ENCODE data around the gene SDHAF2. TPM values are rescaled to one million over a fixed set of nuclear protein-coding genes. Genes with fewer than 3 reads are reported as not detected.

SDHAF2 gene
- total RNA-seq, 2 experiments from 2014 or later: 51.6 to 54.3 TPM

- no peak overlapping the region for H3K27ac Mint-ChIP-seq
- ATAC-seq (no peak), DNase-seq (no peak)
- CTCF ChIA-PET: interaction anchor here (1.3 to 1.9 kb wide), 3 partner anchors 8 to 30 kb away, joined by 7 read pairs; no protein-coding TSS in a partner anchor
- no peaks in the 10 kb centered on the region for H3K9me3 Mint-ChIP-seq (ENCODE audit: insufficient read depth)
- H3K27me3 Mint-ChIP-seq (ENCODE audit: low read depth): no peaks in the 10 kb centered on the region
- H3K36me3 Mint-ChIP-seq (ENCODE audit: low read depth): no peaks in the 10 kb centered on the region
- H3K4me3 Mint-ChIP-seq: no peak overlapping the region
- H3K4me1 Mint-ChIP-seq (ENCODE audit: low read depth): no peaks in the 10 kb centered on the region
- POLR2A ChIA-PET: no interaction called here
Observed at GRCh38 chr11:61486779-61487178, 56.9 kb downstream of the SDHAF2 start.

DNA sequence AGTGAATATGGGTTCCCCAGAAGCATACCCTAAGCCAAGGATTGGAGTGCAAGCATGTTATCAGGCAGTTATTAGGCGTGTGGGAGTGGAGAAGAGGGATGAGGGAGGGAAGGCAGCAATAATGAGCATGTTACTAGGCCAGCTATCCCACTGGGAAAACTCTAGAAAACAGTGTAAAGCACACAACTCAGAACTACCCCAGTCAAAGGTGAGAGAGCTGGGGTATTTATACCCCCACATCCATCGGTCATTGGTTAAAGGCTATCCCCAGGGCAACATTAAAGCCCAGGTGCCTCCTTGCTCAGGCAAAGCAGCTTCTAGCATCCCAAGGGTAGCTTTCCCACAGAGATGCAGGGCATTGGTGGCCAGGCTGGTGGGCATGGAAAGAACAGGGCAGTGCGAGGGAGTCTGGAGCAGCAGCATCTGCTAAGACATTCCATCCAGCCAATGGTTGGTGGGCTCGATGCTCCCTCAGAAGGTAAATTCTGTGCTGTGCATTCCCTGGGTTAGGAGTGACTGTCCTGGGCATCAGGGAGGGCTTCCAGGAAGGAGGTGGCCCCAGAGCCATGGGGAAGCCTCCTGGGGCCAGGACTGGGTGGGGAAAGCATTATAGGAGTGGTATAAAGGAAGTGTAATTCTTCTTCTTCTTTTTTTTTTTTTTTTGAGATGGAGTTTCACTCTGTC lies 57.6 kb downstream of the SDHAF2 start:
- CTCF ChIA-PET: interaction anchor here (1.3 to 1.9 kb wide), 3 partner anchors 9 to 29 kb away, joined by 7 read pairs; no protein-coding TSS in a partner anchor
- H3K27me3 Mint-ChIP-seq (ENCODE audit: low read depth): no peaks in the 10 kb centered on the region
- no peak overlapping the region for H3K27ac Mint-ChIP-seq
- ATAC-seq (no peak), DNase-seq (no peak)
- H3K4me1 Mint-ChIP-seq (ENCODE audit: low read depth): no peaks in the 10 kb centered on the region
- POLR2A ChIA-PET: no interaction called here
- H3K36me3 Mint-ChIP-seq (ENCODE audit: low read depth): no peaks in the 10 kb centered on the region
- no peak overlapping the region for H3K4me3 Mint-ChIP-seq
- H3K9me3 Mint-ChIP-seq (ENCODE audit: insufficient read depth): no peaks in the 10 kb centered on the region

DNA sequence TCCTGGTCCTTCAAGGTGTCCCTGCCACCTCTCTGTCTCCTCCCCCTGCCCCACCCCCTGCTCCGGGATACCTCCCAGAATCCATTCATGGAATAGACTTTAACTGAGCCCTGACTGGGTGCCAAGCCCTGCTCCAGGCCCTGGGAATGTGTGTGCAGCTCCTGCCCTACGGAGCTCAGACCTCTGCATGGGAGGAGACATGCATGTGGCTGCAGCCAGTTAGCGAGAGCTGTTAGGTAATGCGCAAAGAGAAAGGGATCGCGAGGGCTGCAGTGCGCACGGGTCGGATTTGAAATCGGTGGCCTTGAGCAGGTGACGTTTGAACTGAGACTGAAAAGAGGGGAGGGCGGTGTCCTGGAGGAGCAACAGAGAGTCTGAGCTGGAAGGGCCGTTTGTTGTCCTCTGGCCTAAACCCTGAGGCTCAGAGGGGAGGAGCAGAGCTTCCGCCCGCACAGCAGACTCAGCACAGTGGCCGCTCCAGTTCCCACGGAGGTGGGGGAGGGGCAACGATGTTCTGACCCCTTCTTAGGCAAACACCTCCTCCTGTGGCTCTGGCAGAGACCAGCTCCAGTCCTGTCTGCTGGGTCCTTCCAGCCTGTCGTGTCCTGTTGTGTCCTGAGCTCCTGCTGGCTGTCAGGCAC lies 58.8 kb downstream of the SDHAF2 start:
- Mint-ChIP-seq H3K9me3 (ENCODE audit: insufficient read depth) (no peaks in the 10 kb centered on the region), H3K4me3 (no peak overlapping the region), H3K36me3 (ENCODE audit: low read depth) (no peaks in the 10 kb centered on the region), H3K4me1 (ENCODE audit: low read depth) (no peaks in the 10 kb centered on the region), H3K27me3 (ENCODE audit: low read depth) (no peaks in the 10 kb centered on the region), H3K27ac (no peak overlapping the region)
- POLR2A ChIA-PET: no interaction called here
- ATAC-seq (no peak), DNase-seq (no peak)
- CTCF ChIA-PET: interaction anchor here (0.6 to 1.8 kb wide), 2 partner anchors 9 to 28 kb away, joined by 3 read pairs; no protein-coding TSS in a partner anchor

DNA sequence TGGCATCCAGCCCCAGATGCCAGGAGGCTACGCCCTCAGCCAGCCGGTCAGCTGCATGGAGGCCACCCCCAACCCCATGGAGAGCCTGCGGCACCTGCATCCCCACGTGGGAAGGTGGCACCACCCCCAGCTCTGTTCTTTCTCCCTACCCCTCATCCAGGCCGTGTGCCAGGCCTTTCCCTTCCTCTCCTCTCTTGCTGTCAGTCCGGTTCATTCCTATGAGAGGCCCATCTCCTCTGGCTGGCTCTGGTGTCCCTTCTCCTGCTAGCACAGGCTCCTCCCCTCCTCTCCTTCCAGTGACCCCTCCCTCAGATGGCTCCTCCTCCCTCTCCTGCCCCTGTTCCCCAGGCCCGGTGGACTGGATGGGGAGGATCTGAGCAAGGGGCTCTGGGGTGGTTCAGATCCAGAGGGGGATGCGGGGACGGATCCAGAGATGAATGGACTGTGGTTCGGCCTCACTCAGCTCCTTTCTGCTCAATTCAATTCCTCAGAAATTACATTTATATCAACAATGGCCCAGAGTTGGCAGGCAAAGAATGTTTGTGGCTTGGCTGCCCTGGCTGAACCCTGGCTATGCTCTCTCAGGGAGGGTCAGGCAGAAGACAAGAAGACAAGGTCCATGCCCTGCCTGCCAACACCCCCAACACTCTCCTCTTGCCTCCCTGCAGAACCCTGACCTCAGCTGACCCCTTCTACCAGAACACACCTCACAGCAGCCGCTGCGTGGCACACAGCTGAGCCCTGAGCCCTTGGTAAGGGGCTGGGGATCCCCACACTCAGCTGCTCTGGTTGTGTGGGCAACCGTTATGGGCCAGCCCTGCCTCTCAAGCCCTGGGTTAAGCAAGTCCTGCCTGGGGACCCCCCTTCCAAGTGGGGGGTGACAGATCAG lies 60.2 kb downstream of the SDHAF2 start:
- no peaks in the 10 kb centered on the region for H3K36me3 Mint-ChIP-seq (ENCODE audit: low read depth)
- no peak for DNase-seq
- H3K4me1 Mint-ChIP-seq (ENCODE audit: low read depth): no peaks in the 10 kb centered on the region
- H3K27me3 Mint-ChIP-seq (ENCODE audit: low read depth): no peaks in the 10 kb centered on the region
- POLR2A ChIA-PET: no interaction called here
- no peak overlapping the region for H3K27ac Mint-ChIP-seq
- no peaks in the 10 kb centered on the region for H3K9me3 Mint-ChIP-seq (ENCODE audit: insufficient read depth)
- no peak overlapping the region for H3K4me3 Mint-ChIP-seq
- CTCF ChIA-PET: interaction anchor here (0.9 to 1.8 kb wide), 3 partner anchors 26 to 44 kb away, joined by 3 read pairs; no protein-coding TSS in a partner anchor
- ATAC-seq: no peak

DNA sequence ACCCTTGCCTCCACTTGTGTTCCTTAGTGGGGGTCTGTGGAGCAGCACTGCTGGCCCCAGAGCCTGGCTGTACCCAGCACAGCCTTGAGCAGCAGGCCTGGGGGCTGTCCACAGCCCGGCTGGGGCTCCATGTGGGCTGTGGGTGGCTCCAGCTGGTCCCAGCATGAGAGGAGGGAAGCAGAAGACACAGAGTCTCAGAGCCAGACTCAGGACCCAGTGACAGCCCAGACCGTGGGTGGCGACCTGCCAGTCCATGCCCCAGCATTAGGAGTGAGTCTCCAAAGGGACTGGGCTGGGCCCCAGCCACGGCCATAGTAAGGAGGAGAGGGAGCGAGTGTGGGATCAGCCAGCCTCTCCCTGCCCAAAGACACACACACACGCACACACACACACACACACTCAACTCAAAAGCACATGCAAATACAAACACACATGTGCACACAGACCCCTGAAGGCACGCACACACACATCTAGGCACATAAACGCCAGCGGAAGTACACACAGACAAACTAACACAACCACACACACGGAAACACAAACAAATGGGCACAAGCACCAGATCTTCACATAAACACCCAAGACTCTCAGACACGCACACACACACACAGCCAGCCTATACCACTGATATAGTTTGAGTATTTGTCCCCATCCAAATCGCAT lies 61.9 kb downstream of the SDHAF2 start:
- ChIA-PET CTCF (no interaction called here), POLR2A (no interaction called here)
- H3K4me1 Mint-ChIP-seq (ENCODE audit: low read depth): no peaks in the 10 kb centered on the region
- DNase-seq (no peak), ATAC-seq (no peak)
- no peak overlapping the region for H3K4me3 Mint-ChIP-seq
- no peaks in the 10 kb centered on the region for H3K36me3 Mint-ChIP-seq (ENCODE audit: low read depth)
- H3K27me3 Mint-ChIP-seq (ENCODE audit: low read depth): no peaks in the 10 kb centered on the region
- no peak overlapping the region for H3K27ac Mint-ChIP-seq
- H3K9me3 Mint-ChIP-seq (ENCODE audit: insufficient read depth): no peaks in the 10 kb centered on the region

DNA sequence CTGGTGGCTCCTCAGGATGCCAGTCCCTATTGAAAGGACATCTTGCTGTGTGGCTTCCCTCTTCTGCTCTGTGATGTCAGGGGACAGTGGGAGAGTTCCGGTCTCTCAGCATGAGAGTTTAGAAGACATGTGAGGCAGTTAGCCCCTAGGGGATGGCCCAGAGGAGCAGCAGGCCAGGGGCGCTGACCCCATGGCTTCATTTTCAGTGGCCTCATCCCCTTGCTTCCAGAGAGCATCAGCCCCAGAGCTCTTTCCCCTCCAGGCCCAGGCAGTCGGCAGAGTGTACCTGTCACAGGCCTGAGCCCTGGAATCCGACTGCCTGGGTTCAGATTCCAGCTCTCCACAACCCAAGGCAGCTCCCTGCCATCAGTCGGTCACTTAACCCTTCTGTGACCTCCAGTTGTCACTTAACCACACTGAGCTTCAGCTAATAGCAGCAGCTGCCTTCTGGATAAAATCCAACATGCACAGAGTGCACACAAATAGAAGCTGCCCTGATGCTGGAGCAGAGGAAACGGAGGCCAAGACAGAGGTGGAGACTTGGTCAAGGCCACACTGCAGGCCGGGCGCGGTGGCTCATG lies 64.5 kb downstream of the SDHAF2 start:
- ATAC-seq (no peak), DNase-seq (no peak)
- H3K27me3 Mint-ChIP-seq (ENCODE audit: low read depth): no peaks in the 10 kb centered on the region
- H3K36me3 Mint-ChIP-seq (ENCODE audit: low read depth): no peaks in the 10 kb centered on the region
- H3K4me3 Mint-ChIP-seq: no peak overlapping the region
- no peaks in the 10 kb centered on the region for H3K4me1 Mint-ChIP-seq (ENCODE audit: low read depth)
- no peaks in the 10 kb centered on the region for H3K9me3 Mint-ChIP-seq (ENCODE audit: insufficient read depth)
- ChIA-PET POLR2A (no interaction called here), CTCF (interaction anchor here (0.7 to 2.5 kb wide), 4 partner anchors 12 to 22 kb away, joined by 3 to 8 read pairs (median 3); no protein-coding TSS in a partner anchor)
- no peak overlapping the region for H3K27ac Mint-ChIP-seq

DNA sequence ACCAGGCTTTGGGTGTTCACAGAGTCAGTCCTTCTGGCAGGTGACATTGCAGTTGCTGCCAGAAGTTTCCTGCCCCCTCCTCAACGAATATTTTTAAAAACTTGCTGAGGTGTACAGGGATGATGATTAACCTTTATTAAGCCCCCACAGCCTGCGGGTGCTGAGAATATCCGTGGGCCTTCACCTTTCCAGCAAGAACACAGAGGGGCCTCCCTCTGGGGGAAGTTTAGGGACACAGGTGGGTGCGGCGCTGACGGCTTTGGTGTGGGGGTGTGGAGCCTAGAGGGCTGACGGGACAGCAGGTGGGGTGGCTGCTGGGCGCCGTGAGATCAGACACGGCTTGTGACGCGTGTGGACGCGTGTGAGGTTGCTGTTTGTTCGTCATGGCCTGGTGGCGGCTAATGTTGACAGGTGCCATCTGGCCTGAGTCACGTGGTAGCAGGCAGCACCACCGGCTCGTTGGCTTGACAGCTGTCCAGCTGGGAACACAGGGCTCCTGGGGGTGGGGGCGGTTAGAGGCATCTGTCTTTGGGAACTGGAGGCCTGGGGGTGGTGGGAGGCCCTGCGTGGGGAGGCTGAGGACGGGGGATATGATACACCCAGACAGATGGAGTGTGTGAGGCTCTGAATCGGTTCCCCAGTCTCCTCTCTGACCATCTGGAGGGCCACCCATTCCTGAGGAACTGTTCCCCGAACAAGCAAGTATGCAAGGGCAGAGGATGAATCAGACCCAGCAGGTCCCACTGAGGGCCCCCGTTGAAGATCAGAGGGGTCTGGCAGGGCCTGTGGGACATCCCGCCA lies 66.1 kb downstream of the SDHAF2 start:
- no peak for DNase-seq
- ATAC-seq: no peak
- CTCF ChIA-PET: interaction anchor here (2.5 kb wide), 1 partner anchor 21 kb away, joined by 8 read pairs; no protein-coding TSS in a partner anchor
- H3K27ac Mint-ChIP-seq: no peak overlapping the region
- H3K4me3 Mint-ChIP-seq: no peak overlapping the region
- no peaks in the 10 kb centered on the region for H3K36me3 Mint-ChIP-seq (ENCODE audit: low read depth)
- no peaks in the 10 kb centered on the region for H3K27me3 Mint-ChIP-seq (ENCODE audit: low read depth)
- no peaks in the 10 kb centered on the region for H3K9me3 Mint-ChIP-seq (ENCODE audit: insufficient read depth)
- POLR2A ChIA-PET: no interaction called here
- H3K4me1 Mint-ChIP-seq (ENCODE audit: low read depth): no peaks in the 10 kb centered on the region

Other genes starting within 250 kb of the SDHAF2 start
- not detected for gene PGA3, start 226.6 kb upstream of the SDHAF2 start, total RNA-seq
- gene PGA4, start 207.8 kb upstream of the SDHAF2 start, total RNA-seq: not detected
- not detected for gene PGA5, start 188.9 kb upstream of the SDHAF2 start, total RNA-seq
- gene VWCE, start 134.8 kb upstream of the SDHAF2 start, total RNA-seq: 1 to 10 TPM; 2.2 to 3.3 TPM
- 100 to 1,000 TPM; 202 to 214 TPM for gene DDB1, start 97.0 kb upstream of the SDHAF2 start, total RNA-seq
- 10 to 100 TPM; 24.1 to 26.4 TPM for gene TKFC, start 96.9 kb upstream of the SDHAF2 start, total RNA-seq
- 10 to 100 TPM; 53.2 to 55.6 TPM for gene CYB561A3, start 68.2 kb upstream of the SDHAF2 start, total RNA-seq
- gene TMEM138, start 67.8 kb upstream of the SDHAF2 start, total RNA-seq: 10 to 100 TPM; 57.4 to 57.5 TPM
- gene TMEM216, start 37.5 kb upstream of the SDHAF2 start, total RNA-seq: 1 to 10 TPM; 6.3 to 6.4 TPM
- gene CPSF7, start 149 bp upstream of the SDHAF2 start, total RNA-seq: 10 to 100 TPM; 94.8 to 98.4 TPM
- gene LRRC10B, start 78.6 kb downstream of the SDHAF2 start, total RNA-seq: not detected
- not detected for gene SYT7, start 151.0 kb downstream of the SDHAF2 start, total RNA-seq